ENCODE measurements around the gene MYH10. TPM values are rescaled to one million over a fixed set of nuclear protein-coding genes. Genes with fewer than 3 reads are reported as not detected.

MYH10 gene
- total and polyA plus RNA-seq, 9 of the 15 experiments (the other 6 are each of a cell fraction or from before 2014, with no cell fraction given), result 16.3 to 95.3 (median 39.7) TPM

GRCh38 chr17:8499171-8499570, 131.4 kb downstream of the MYH10 start:
- Histone ChIP-seq H3K4me3 (no peak overlapping the region), H3K27ac (ENCODE audit: extremely low read depth, low read depth, low read length) (no peak overlapping the region), H3K27me3 (ENCODE audit: control insufficient read depth in 2 of 2, insufficient read depth in 2 of 2, low read length in 2 of 2) (no peaks in the 10 kb centered on the region), H3K36me3 (ENCODE audit: control insufficient read depth, insufficient read depth, low read length) (peaks cover 78% of the 10 kb centered on the region), H3K4me1 (replicated peaks in 1 of 2; ENCODE audit: control insufficient read depth in 2 of 2, insufficient read depth in 2 of 2, low read length in 2 of 2) (no peaks in the 10 kb centered on the region), H3K9me3 (replicated peaks; ENCODE audit: control insufficient read depth, insufficient read depth, low read depth, low read length) (no peaks in the 10 kb centered on the region), H3K9me1 (ENCODE audit: control insufficient read depth, insufficient read depth, low read length) (no peaks in the 10 kb centered on the region), H3K9ac (ENCODE audit: insufficient read depth in 1 of 2, low read depth in 2 of 2, low read length in 2 of 2) (no peak overlapping the region), H3K79me2 (ENCODE audit: control insufficient read depth, insufficient read depth, low read length) (no peaks in the 10 kb centered on the region), H4K20me1 (replicated peaks; ENCODE audit: control insufficient read depth, insufficient read depth, low read length) (no peaks in the 10 kb centered on the region), H3K4me2 (ENCODE audit: insufficient read depth, low read length) (no peak overlapping the region), H2AFZ (ENCODE audit: low read depth, low read length) (no peak overlapping the region)
- CTCF ChIA-PET (ENCODE audit: low intra/inter-chr PET ratio), result no interaction called here
- WGBS (ENCODE audit: insufficient coverage, low coverage, missing lambda C conversion rate), result 89% methylated on average over 9 of the region's 9 CpGs
- ATAC-seq, result no peak
- no peak for FAIRE-seq
- in situ Hi-C loops (cut with MboI) (no loop called here), intact Hi-C loops (cut with micrococcal nuclease) (no loop called here)
- DNase-seq (ENCODE audit: extremely low read depth in 1 of 4, low spot score in 3 of 4), result no peak
- POLR2A ChIA-PET, result interaction anchor here (0.6 kb wide), 1 partner anchor 175 kb away, joined by 3 read pairs; no protein-coding TSS in a partner anchor
- no TSS peak for BruUV-seq (replicated peaks)
- TF ChIP-seq ZNF699 (CRISPR knock-in tag; IDR thresholded peaks at IDR 0.05; ENCODE audit: insufficient replicate concordance), result no peak
- TF ChIP-seq CBX3 (IDR thresholded peaks at IDR 0.05; ENCODE audit: borderline replicate concordance in 1 of 2, low read length in 2 of 2), result no peak
- TF ChIP-seq YY1 (IDR thresholded peaks at IDR 0.05; ENCODE audit: borderline replicate concordance in 1 of 3, control insufficient read depth in 1 of 3, extremely low read depth in 1 of 3, insufficient read depth in 3 of 3, insufficient read length in 1 of 3, insufficient replicate concordance in 2 of 3, low read depth in 1 of 3, low read length in 2 of 3), result no peak
- no peak for TF ChIP-seq ZBTB11 (CRISPR knock-in tag; IDR thresholded peaks at IDR 0.05)
- TF ChIP-seq KLF16 (IDR thresholded peaks at IDR 0.05), result no peak
- no peak for TF ChIP-seq PATZ1 (CRISPR knock-in tag; IDR thresholded peaks at IDR 0.05; ENCODE audit: borderline replicate concordance)
- TF ChIP-seq RHOXF2B (CRISPR knock-in tag; conservative IDR thresholded peaks at IDR 0.05), result no peak
- TF ChIP-seq CTCFL (IDR thresholded peaks at IDR 0.05; ENCODE audit: borderline replicate concordance, insufficient read depth, low read depth, low read length, poor library complexity, severe bottlenecking), result no peak
- TF ChIP-seq STAT6 (CRISPR knock-in tag; IDR thresholded peaks at IDR 0.05), result no peak
- no peak for TF ChIP-seq KLF6 (CRISPR knock-in tag; IDR thresholded peaks at IDR 0.05; ENCODE audit: borderline replicate concordance)

All from K562 (cell line).